H1 (cell line): ENCODE results near the gene PRRT4. TPM values are rescaled to one million over a fixed set of nuclear protein-coding genes. Genes with fewer than 3 reads are reported as not detected.
A peak's percentile ranks its signal among the peaks of the same experiment; 100 is the strongest.

ENCODE experiments used
- BACH1 ChIP-seq: IDR thresholded peaks from 2 replicates; pipeline ENCODE4 v1.6.1; 2012; ENCODE audit warnings: low read length, improper control_type of control experiment
- BCL11A ChIP-seq, 2 experiments: IDR thresholded peaks; one replicate each; pipeline ENCODE4 v1.6.1; 2011; ENCODE audit warnings: low read depth in 2 of 2, low read length in 2 of 2, mild to moderate bottlenecking in 2 of 2
- CBX5 ChIP-seq: fragments of 300-800, 300-1000 bp; sonication (generic); IDR thresholded peaks from 2 replicates; pipeline ENCODE4 v1.7.1; 2016; ENCODE audit warnings: antibody characterized with exemption, low read length, low read depth
- CTBP2 ChIP-seq: IDR thresholded peaks from 2 replicates; pipeline ENCODE4 v1.7.0; 2011; ENCODE audit warnings: borderline replicate concordance, mild to moderate bottlenecking, moderate library complexity, mixed read lengths, low read length; ENCODE audit not compliant: insufficient read depth, insufficient read length
- E2F6 ChIP-seq: IDR thresholded peaks from 2 replicates; pipeline ENCODE4 v1.6.1; 2012; ENCODE audit warnings: inconsistent platforms
- EGR1 ChIP-seq: IDR thresholded peaks from 2 replicates; pipeline ENCODE4 v1.6.1; 2011; ENCODE audit warnings: low read depth, low read length, borderline replicate concordance
- EP300 ChIP-seq, 2 experiments: IDR thresholded peaks; 1 replicate in 1 of 2; 2 replicates in 1 of 2; pipeline ENCODE4 v1.6.1; 2011 to 2012; ENCODE audit warnings: low read depth in 2 of 2, low read length in 2 of 2, mild to moderate bottlenecking in 2 of 2, borderline replicate concordance in 1 of 2, inconsistent platforms in 1 of 2, moderate library complexity in 1 of 2
- GABPA ChIP-seq: IDR thresholded peaks from 2 replicates; pipeline ENCODE4 v1.6.1; 2011; ENCODE audit warnings: mild to moderate bottlenecking, low read length, moderate library complexity, borderline replicate concordance; ENCODE audit not compliant: insufficient read depth
- GTF2F1 ChIP-seq: IDR thresholded peaks from 2 replicates; pipeline ENCODE4 v1.6.1; 2012; ENCODE audit warnings: low read depth, low read length, improper control_type of control experiment, borderline replicate concordance
- HDAC2 ChIP-seq, 2 experiments: fragments of 300-600 bp in 1 of 2; sonication (generic) in 1 of 2; IDR thresholded peaks; 2 replicates each; pipeline ENCODE4 v1.6.1; 2011 to 2012; ENCODE audit warnings: low read depth in 2 of 2, low read length in 2 of 2, mild to moderate bottlenecking in 2 of 2, moderate library complexity in 2 of 2, borderline replicate concordance in 1 of 2, inconsistent platforms in 1 of 2
- JUN ChIP-seq: IDR thresholded peaks from 2 replicates; pipeline ENCODE4 v1.6.1; 2011; ENCODE audit warnings: low read depth, mild to moderate bottlenecking, improper control_type of control experiment, low read length
- KDM1A ChIP-seq: fragments of 200-600, 300-600 bp; sonication (generic); IDR thresholded peaks from 2 replicates; pipeline ENCODE4 v1.7.1; 2016; ENCODE audit warnings: mild to moderate bottlenecking, low read length, borderline replicate concordance
- MAX ChIP-seq: IDR thresholded peaks from 2 replicates; pipeline ENCODE4 v1.6.1; 2012; ENCODE audit warnings: inconsistent platforms
- PHF8 ChIP-seq: fragments of 200-600 bp; sonication (generic); conservative IDR thresholded peaks from 2 replicates; pipeline ENCODE4 v1.7.1; 2012; ENCODE audit warnings: low read depth, mild to moderate bottlenecking, inconsistent platforms, low read length, moderate library complexity
- POU5F1 ChIP-seq: IDR thresholded peaks from 2 replicates; pipeline ENCODE4 v1.6.1; 2011; ENCODE audit warnings: low read depth, mild to moderate bottlenecking, low read length, moderate library complexity
- RBBP5 ChIP-seq: IDR thresholded peaks from 2 replicates; pipeline ENCODE4 v1.7.1; 2012; ENCODE audit warnings: low read depth, mild to moderate bottlenecking, inconsistent platforms, low read length, moderate library complexity, borderline replicate concordance
- RFX5 ChIP-seq: IDR thresholded peaks from 2 replicates; pipeline ENCODE4 v1.6.1; 2011; ENCODE audit warnings: low read depth, low read length, improper control_type of control experiment, borderline replicate concordance
- TEAD4 ChIP-seq: IDR thresholded peaks from 2 replicates; pipeline ENCODE4 v1.6.1; 2012; ENCODE audit warnings: low read depth, low read length, inconsistent platforms, mixed read lengths
- YY1 ChIP-seq: IDR thresholded peaks from 2 replicates; pipeline ENCODE4 v1.6.1; 2011; ENCODE audit warnings: low read depth, mild to moderate bottlenecking, low read length
- ZNF274 ChIP-seq: IDR thresholded peaks from 2 replicates; pipeline ENCODE4 v1.7.0; 2012; ENCODE audit warnings: low read length, borderline replicate concordance; ENCODE audit errors: extremely low read depth
- polyA plus RNA-seq, 7 experiments: library from polyadenylated mRNA; depleted of rRNA in 3 of 7; stranded (reverse) in 5 of 7; unstranded in 2 of 7; fragments of >200 nt in 5 of 7; fragments of 200-250 nt in 2 of 7; gene quantifications; 1 replicate in 5 of 7; 2 replicates in 1 of 7; 4 replicates in 1 of 7; pipeline versions ENCODE4 v1.2.1 to v1.2.3, GENCODE V29; 2011 to 2013; ENCODE audit warnings: missing spikeins in 2 of 7, mixed read lengths in 2 of 7
- total RNA-seq: library from RNA; stranded (reverse); fragmentation: NEBNext Ultra II Directional; extraction: Animal tissue kit (Norgen Biotek cat#: 25700); gene quantifications from 2 replicates; pipeline ENCODE4 v1.2.1, GENCODE V29; 2021
- TF ChIP-seq, protein P1 (sequence below): IDR thresholded peaks from 2 replicates; pipeline ENCODE4 v1.6.1; 2011; ENCODE audit warnings: low read depth, mild to moderate bottlenecking, low read length; ENCODE audit not compliant: insufficient read depth

PRRT4 gene
- total and polyA plus RNA-seq, 2 of the 8 experiments (the other 6 are each of a cell fraction or from before 2014, with no cell fraction given): 0.34 to 1.0 TPM

DNA sequence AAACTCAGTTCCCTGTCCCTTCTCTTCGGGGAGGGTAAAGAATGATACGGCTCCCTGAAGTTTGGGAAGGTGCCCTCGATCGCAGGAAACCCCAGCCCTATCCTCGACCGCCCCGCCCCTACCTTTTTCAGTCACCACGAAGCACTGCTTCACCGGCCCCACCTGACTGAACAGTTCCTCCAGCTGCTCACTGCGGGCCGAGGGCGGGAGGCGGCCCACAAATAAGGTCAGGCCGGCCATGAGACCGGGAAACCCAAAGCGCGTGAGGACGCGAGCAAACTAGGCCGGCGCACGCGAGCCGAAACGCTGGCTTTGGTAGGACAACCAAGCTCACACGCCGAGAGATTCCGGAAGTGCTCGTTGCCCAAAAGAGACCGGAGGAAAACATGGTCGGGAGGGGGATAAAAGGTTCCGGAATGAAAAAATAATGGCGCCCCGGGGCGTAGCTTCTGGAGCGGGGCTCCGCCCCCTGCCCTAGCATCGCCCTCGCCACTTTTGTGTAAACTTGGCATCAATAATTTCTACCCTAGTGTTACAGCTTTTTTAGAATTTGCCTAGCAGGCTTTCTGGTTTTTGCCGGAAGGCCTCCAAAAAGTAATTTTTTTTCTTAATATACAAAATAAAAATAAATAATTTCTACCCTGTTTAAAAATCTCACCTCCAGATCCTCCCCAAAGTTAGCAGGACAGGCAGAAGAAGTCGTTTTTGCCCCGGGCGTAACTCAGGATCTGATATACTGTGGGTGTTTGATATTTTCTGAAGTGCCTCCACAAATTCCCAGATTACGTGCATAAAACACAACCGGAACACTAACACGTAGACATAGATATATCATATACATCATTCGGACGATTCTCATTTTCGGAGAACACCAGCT lies 17.7 kb downstream of the PRRT4 start, which contains the start of gene RBM28 (continued):
- TF ChIP-seq JUN (peak; percentile 69; the same call in 1 of the 2 replicates), BCL11A (IDR thresholded peaks at IDR 0.05; ENCODE audit: low read depth in 2 of 2, low read length in 2 of 2) (no peak), EP300 (IDR thresholded peaks at IDR 0.05; ENCODE audit: borderline replicate concordance in 1 of 2, low read depth in 2 of 2, low read length in 2 of 2) (no peak), KDM1A (no peak), EGR1 (peak; percentile 84), GTF2F1 (no peak), YY1 (peak; percentile 96), E2F6 (peak; percentile 96), POU5F1 (0 out of 2 replicates have a peak, but pooled peaks have one; percentile 9), MAX (peak; percentile 97), GABPA (peak; percentile 99), RFX5 (no peak), HDAC2 (IDR thresholded peaks at IDR 0.05; ENCODE audit: borderline replicate concordance in 1 of 2, low read depth in 2 of 2, low read length in 2 of 2) (peak; percentile 83; a peak in 2 of 4 replicates), BACH1 (no peak), ZNF274 (no peak), CBX5 (no peak), PHF8 (peak; percentile 97), RBBP5 (peak; percentile 96), TEAD4 (peak; percentile 49; the same call in 1 of the 2 replicates), CTBP2 (no peak)
- TF ChIP-seq, protein P1, sequence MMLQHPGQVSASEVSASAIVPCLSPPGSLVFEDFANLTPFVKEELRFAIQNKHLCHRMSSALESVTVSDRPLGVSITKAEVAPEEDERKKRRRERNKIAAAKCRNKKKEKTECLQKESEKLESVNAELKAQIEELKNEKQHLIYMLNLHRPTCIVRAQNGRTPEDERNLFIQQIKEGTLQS: no peak
